Non-pigmented ciliary epithelial cell (primary cell): ENCODE data around the gene OVCA2.

ENCODE experiments used
- DNase-seq: peaks from one replicate; pipeline ENCODE4 v3.0.0-alpha.2; 2010; ENCODE audit warnings: low read depth

Gene OVCA2

GRCh38 chr17:2065949-2066400, 24.2 kb downstream of the OVCA2 start:
- DNase-seq, result no peak

GRCh38 chr17:2067048-2067561, 25.3 kb downstream of the OVCA2 start:
- no peak for DNase-seq

GRCh38 chr17:2067608-2068024, 25.8 kb downstream of the OVCA2 start:
- DNase-seq, result no peak

- no peak for DNase-seq
Measured at GRCh38 chr17:2068031-2068518, 26.3 kb downstream of the OVCA2 start.

GRCh38 chr17:2068519-2069051, 26.8 kb downstream of the OVCA2 start:
- DNase-seq, result no peak

DNA sequence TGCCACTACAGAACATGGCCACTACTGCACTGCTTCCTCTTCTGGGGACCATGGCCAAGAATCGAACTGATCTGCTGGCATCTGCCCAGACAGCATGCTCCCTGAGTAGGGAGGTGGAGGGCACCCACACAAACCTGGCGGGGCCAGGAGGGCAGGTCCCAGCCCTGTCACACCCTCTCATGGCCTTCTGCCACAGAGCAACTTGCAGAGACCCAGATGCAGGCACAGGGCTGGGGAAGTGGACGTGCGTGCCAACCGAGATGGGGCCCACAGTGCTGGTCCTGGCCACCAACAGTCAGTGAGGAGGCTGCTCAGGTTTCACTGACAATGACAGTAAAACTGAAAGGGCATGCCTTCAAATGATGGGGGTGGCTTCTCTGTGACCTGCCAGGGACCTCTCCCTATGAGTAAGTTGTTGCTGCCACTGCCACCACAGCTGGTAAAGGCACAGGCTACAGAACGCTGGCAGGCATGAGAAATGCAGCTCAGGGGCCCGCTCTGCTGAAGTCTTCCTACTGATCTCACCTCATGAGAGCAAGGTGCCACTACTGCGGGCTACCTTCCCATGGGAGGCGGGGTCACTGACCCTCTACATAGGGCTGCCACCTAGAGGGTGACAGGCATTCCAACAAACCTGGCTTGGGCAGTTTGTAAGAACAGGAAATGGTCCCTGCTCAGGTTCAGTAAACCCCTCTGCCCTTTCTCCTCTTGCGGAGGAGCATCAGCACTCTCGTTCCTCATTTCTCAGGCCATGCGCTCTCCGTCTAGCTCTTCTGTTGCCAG, 28.6 kb downstream of the OVCA2 start:
- no peak for DNase-seq

DNA sequence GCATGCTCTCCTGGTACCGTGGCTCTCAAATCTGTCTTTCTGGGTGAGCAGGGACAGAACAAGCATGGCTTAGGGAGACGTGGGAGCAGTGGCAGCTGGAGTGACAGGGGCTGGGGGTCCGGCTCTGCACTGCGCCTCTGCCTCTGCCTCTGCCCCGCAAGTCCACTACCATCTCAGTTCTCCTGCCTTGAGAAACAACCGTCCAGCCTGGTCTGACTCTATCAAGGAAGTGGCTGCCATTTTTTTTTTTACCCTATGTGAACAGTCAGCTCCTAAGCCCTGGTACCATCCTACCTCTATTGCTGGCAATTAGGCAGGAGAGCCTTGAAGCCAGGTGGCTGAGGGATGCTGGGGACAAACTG, 29.2 kb downstream of the OVCA2 start:
- no peak for DNase-seq

DNA sequence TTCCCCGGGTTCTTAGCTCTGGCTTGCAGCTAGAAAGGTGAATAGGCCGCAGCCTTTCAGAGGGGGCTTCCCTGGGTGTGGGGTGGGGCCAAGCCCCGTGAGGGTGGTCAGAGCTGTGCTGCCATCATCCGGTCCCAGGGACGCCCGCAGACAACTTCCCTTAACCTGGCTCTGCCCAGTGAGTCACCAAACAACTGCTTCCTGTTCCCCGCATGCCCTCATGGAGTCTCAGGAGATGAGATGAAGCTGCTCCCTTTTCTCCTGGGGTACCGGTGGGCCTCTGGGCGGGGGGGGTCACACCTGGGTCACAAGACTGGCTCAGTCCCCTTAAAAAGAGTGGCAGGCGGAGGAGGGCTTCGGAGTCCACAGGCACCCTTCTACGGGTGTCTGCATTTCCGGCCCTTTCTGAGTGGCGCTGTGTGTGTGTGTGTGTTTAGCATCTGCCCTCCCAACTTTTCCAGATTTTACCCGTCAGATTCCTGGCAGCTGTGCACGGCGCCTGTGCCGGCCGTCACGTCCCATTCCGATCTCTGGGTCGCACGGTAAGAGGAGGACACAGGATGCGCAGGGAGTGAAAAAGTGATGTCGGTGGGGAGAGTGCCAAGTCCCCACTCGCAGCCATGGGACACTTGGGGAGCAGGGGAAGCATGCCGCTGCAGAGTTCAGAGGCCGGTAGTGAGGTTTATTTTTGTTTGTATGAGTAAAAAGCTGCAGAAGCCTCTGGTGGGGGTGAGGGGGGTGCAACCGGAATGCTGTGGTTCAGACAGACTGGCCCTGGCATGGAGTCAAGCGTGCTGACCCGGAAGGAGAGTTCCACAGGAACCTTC, 29.8 kb downstream of the OVCA2 start:
- no peak for DNase-seq

DNA sequence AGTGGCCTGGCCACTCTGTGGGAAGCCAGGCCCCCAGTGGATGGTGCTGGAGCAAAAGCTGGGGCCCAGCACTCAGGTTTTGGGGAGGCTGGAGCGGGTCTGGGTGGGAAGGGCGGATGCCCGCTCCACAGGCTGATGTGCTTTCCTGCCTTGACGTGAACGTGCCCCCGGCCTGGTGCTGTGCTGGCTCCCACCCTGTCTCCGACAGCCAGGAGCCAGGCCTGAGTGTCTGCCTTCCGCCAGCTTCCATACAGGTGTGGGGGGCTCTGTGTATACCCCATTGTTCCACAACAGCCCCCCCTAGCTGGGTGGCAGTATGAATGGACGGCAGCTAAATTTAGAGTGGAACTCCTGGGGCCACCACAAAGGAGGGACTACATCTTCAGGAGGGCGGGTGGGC, 33.1 kb downstream of the OVCA2 start:
- DNase-seq, result no peak

GRCh38 chr17:2075336-2076086, 33.7 kb downstream of the OVCA2 start:
- DNase-seq, result no peak

DNA sequence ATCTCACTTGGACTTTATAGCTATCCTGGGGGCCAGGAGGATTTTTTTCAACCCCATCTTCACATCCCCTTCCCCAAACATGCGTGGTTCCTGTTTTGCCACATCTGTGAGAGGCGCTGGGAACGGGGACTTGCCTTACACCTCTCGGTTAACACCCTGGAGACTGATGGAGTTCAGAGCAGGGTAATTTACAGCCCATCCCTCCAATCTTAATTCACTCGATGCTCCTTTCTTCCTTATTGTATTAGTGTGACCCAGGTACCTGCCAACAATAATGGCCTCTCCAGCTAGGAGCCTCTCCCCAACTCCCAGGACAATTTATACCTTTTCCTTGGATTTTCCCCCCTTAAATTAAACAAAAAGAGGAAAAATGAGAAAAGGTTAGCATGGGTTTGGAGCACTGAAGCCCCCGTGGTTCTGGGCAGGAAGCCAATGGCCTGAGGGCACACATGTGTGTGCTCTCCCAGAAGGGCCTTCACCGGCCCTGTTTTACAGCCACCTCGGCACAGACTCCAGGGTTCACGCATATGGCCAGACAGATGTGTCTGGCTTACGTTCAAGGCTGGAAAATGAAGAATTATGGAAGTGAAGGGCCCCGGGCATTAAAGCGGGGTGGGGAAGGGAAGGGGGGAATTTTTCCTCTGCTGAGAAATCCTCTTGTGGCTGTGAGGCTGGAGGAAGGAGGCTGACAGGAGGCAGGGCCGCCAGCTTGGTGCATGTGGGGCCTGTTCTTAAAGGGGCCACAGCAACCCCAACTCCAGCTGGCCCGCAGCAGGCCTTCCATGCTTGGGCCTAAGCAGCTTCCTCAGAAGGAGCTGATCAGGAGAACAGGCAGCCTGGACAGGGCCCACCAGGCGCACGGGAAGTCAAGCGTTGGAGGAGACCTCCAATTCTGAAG, 34.5 kb downstream of the OVCA2 start:
- DNase-seq, result no peak

DNA sequence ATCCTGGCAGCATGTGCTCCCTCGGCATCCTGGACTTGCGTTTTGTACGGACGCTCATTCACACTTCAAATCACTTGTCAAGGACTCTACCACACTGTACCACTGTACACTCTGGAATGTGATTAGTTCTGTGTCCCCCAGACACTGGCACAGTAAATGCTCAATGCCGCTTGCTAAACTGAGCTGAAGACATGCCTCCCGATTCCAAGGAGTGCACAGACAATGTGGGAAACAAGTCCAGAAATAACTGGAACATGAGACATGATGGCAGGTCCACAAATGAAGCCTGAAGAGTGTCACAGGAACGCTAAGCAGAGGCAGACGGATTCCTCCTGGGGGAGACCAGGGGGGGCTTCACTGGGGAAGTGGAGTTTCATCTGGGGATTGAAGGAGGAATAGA, 35.2 kb downstream of the OVCA2 start:
- no peak for DNase-seq

DNA sequence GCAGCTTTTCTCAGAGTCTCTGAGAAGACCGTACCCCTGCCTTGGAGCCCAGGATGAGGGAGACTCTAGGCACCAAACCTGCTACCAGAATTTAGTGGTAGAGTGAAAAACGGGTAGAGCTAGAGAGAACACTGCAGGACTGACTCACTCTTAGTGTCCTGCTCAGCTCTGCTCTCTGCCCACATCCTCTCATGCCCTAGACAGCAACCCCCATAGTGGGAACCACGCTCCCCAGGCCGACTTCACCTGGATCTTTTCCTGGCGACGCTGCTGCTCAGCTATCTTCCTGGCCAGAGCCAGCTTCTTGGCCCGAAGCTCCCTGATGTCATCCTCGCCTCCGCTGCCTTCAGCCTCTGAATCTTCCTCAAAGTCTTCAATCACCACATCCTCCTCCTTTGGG, 39.7 kb downstream of the OVCA2 start:
- no peak for DNase-seq

GRCh38 chr17:2082003-2082781, 40.4 kb downstream of the OVCA2 start:
- no peak for DNase-seq

GRCh38 chr17:2083613-2084035, 41.8 kb downstream of the OVCA2 start:
- no peak for DNase-seq

DNA sequence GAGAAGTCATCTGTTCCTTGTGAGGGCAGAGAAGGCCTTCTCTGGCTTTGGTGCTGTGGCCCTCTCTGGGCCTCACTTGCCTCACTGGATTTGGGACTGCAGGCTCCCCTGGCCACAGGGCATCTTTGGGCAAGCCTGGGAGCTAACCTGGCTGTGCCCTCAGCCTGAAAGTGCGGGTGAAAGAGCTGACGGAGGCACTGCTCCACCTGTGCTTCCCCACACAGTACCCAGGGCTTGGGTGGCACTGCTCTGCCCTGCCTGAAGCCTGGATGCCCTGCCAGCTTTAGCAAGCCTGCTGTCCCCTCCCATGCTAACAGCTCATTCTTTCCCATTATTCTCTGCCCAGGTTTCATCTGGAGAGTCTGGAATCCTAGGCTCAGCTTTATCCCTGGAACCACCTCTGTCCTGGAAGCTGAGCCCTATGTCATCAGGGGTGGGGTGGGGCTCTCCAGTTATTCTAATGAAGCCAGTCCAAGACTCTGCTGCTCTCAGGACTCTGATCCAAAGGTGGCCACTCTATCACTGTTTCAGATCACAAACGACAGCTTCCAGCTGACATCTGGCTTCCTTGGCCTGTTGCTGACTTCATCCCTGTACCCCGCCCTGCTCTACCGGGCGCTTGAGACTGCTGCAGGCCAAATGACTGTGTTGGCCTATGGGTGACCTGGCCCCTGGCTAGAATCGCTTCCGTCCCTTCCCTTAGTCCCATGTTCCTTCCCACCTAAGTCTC, 42.4 kb downstream of the OVCA2 start:
- no peak for DNase-seq

GRCh38 chr17:2084766-2085647, 43.2 kb downstream of the OVCA2 start:
- DNase-seq, result peak; percentile 63

DNA sequence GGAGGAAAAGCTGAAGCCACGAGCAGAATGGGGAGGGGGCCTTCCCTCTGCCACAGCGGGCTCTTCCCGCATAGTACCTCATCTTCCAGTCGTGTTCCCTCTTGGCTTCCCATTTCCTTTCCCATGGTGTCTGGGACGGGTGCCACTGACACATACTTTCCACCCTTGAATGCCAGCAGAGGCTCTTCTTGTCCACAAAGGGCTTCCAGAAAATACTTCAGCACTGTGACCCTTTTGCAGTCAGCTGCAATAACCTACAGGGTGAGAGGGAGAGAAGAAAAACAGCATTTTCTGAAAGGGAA, 43.8 kb downstream of the OVCA2 start:
- DNase-seq, result no peak

DNA sequence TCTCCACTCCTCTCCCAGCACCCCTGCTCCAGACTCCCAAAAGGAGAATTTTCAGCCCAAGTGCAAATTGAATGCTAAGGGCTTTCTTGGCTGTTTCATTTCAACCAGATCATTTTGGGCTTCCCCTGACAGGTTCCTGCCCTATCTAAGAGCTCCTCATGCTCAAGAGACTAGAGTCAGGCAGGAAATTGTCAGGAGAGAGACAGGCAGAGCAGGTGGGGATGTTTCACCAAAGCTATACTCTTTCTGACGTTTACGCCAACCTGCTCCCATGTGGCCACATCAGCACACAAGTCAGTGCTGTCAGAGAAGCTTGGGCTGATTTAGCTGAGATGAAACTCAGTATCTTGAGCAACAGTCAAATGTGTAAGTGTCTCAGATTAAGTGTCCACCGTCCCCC, 44.5 kb downstream of the OVCA2 start:
- DNase-seq, result no peak
